Neural cell (in vitro differentiated cells): ENCODE data around the gene LRRC49. TPM values are rescaled to one million over a fixed set of nuclear protein-coding genes. Genes with fewer than 3 reads are reported as not detected.

Experiments used
- H2AFZ ChIP-seq: fragments of 200-600, 300-800 bp; sonication (generic), shearing (Covaris generic); 2 replicates; pipeline ENCODE4 v1.6.0; 2014; ENCODE audit warnings: low read depth, mild to moderate bottlenecking, antibody characterized with exemption, low read length, moderate library complexity
- H3F3A ChIP-seq: fragments of 200-600 bp; shearing (Covaris generic); 2 replicates; pipeline ENCODE4 v1.6.1; 2016; ENCODE audit warnings: mild to moderate bottlenecking, moderate library complexity, mixed read lengths, antibody characterized with exemption, low read length; ENCODE audit not compliant: insufficient read depth, poor library complexity, severe bottlenecking
- H3K27ac ChIP-seq: fragments of 200-600, 300-800 bp; sonication (generic), shearing (Covaris generic); 2 replicates; pipeline ENCODE4 v1.5.1; 2014; ENCODE audit warnings: mild to moderate bottlenecking, low read length, moderate library complexity
- H3K27me3 ChIP-seq: fragments of 300-800, 200-600 bp; sonication (generic), shearing (Covaris generic); 2 replicates; pipeline ENCODE4 v1.6.0; 2014; ENCODE audit warnings: mild to moderate bottlenecking, low read depth, low read length, moderate library complexity; ENCODE audit not compliant: insufficient read depth
- H3K36me3 ChIP-seq: fragments of 300-800, 200-600 bp; sonication (generic), shearing (Covaris generic); 2 replicates; pipeline ENCODE4 v1.5.1; 2014; ENCODE audit warnings: mild to moderate bottlenecking, antibody characterized with exemption, low read length, moderate library complexity; ENCODE audit not compliant: insufficient read depth
- H3K4me2 ChIP-seq: fragments of 300-800, 200-600 bp; sonication (generic), shearing (Covaris generic); 2 replicates; pipeline ENCODE4 v1.6.0; 2014; ENCODE audit warnings: mild to moderate bottlenecking, low read length
- H3K4me3 ChIP-seq: fragments of 300-800, 200-600 bp; sonication (generic), shearing (Covaris generic); 2 replicates; pipeline ENCODE4 v1.5.1; 2014; ENCODE audit warnings: mild to moderate bottlenecking, low read length, moderate library complexity
- H3K79me2 ChIP-seq: fragments of 200-600 bp; shearing (Covaris generic); replicated peaks from 2 replicates; pipeline ENCODE4 v1.6.0; 2014; ENCODE audit warnings: mild to moderate bottlenecking, low read length, moderate library complexity; ENCODE audit not compliant: insufficient read depth
- H3K9ac ChIP-seq: fragments of 300-800, 200-600 bp; sonication (generic), shearing (Covaris generic); 2 replicates; pipeline ENCODE4 v1.6.1; 2016; ENCODE audit warnings: mild to moderate bottlenecking, low read length, mixed read lengths
- H3K9me2 ChIP-seq: fragments of 200-600 bp; shearing (Covaris generic); 2 replicates; pipeline ENCODE4 v1.6.1; 2016; ENCODE audit warnings: mild to moderate bottlenecking, low read length, mixed read lengths; ENCODE audit not compliant: insufficient read depth
- H3K9me3 ChIP-seq: fragments of 200-600, 300-800 bp; sonication (generic), shearing (Covaris generic); 2 replicates; pipeline ENCODE4 v1.6.1; 2016; ENCODE audit warnings: mild to moderate bottlenecking, mixed run types, low read length, moderate library complexity, mixed read lengths
- H4K20me1 ChIP-seq: fragments of 200-600 bp; shearing (Covaris generic); 2 replicates; pipeline ENCODE4 v1.6.1; 2016; ENCODE audit warnings: mild to moderate bottlenecking, mixed run types; ENCODE audit not compliant: insufficient read depth
- CTCF ChIP-seq: fragments of 450-650 bp; IDR thresholded peaks from 2 replicates; pipeline ENCODE4 v1.5.1; 2014; ENCODE audit warnings: antibody characterized with exemption, mild to moderate bottlenecking, moderate library complexity; ENCODE audit not compliant: poor library complexity, severe bottlenecking
- EP300 ChIP-seq: fragments of 450-650 bp; conservative IDR thresholded peaks from 2 replicates; pipeline ENCODE4 v1.6.1; 2014; ENCODE audit warnings: antibody characterized with exemption, mild to moderate bottlenecking, moderate library complexity; ENCODE audit not compliant: poor library complexity, severe bottlenecking
- EZH2 ChIP-seq: fragments of 200-600, 300-800 bp; shearing (Covaris generic), sonication (generic); IDR thresholded peaks from 2 replicates; pipeline ENCODE4 v1.6.1; 2014; ENCODE audit warnings: antibody characterized with exemption, low read length, borderline replicate concordance, mild to moderate bottlenecking; ENCODE audit not compliant: insufficient read depth, poor library complexity, severe bottlenecking
- MXI1 ChIP-seq: fragments of 450-650 bp; conservative IDR thresholded peaks from 2 replicates; pipeline ENCODE4 v1.6.1; 2014; ENCODE audit warnings: antibody characterized with exemption, mild to moderate bottlenecking; ENCODE audit not compliant: poor library complexity, severe bottlenecking
- POLR2AphosphoS5 ChIP-seq: IDR thresholded peaks from 2 replicates; pipeline ENCODE4 v1.6.1; 2012
- RAD21 ChIP-seq: fragments of 450-650 bp; conservative IDR thresholded peaks from 2 replicates; pipeline ENCODE4 v1.6.1; 2014; ENCODE audit warnings: antibody characterized with exemption, mild to moderate bottlenecking, moderate library complexity
- REST ChIP-seq: IDR thresholded peaks from 2 replicates; pipeline ENCODE4 v1.6.1; 2012; ENCODE audit warnings: borderline replicate concordance
- SMC3 ChIP-seq: fragments of 450-650 bp; conservative IDR thresholded peaks from 2 replicates; pipeline ENCODE4 v1.6.1; 2014; ENCODE audit warnings: antibody characterized with exemption, mild to moderate bottlenecking, moderate library complexity; ENCODE audit not compliant: poor library complexity
- TAF1 ChIP-seq: IDR thresholded peaks from 2 replicates; pipeline ENCODE4 v1.6.1; 2012; ENCODE audit warnings: low read depth
- polyA plus RNA-seq: library from polyadenylated mRNA; depleted of rRNA; stranded (reverse); fragments of >200 nt; gene quantifications from 2 replicates; pipeline ENCODE4 v1.2.3, GENCODE V29; 2014

LRRC49 gene
- polyA plus RNA-seq, 1 donor from 2014 or later = 141 TPM

GRCh38 chr15:71085809-71086208, 193.2 kb downstream of the LRRC49 start:
- Histone ChIP-seq H3K4me3 (peak overlapping the region; percentile 8), H3K79me2 (no peaks in the 10 kb centered on the region), H4K20me1 (no peaks in the 10 kb centered on the region), H3K27ac (no peak overlapping the region), H3K9me3 (no peaks in the 10 kb centered on the region), H3K9me2 (no peaks in the 10 kb centered on the region), H3K27me3 (no peaks in the 10 kb centered on the region), H3K36me3 (no peaks in the 10 kb centered on the region), H3K9ac (no peak overlapping the region), H2AFZ (no peak overlapping the region), H3K4me2 (no peak overlapping the region), H3F3A (no peaks in the 10 kb centered on the region)
- TF ChIP-seq MXI1 (no peak), CTCF (no peak), RAD21 (no peak), REST (no peak), POLR2AphosphoS5 (no peak), EZH2 (no peak), SMC3 (no peak)

GRCh38 chr15:71088155-71088554, 195.5 kb downstream of the LRRC49 start:
- Histone ChIP-seq H3K27me3 (no peaks in the 10 kb centered on the region), H3K4me2 (no peak overlapping the region), H4K20me1 (no peaks in the 10 kb centered on the region), H3F3A (no peaks in the 10 kb centered on the region), H3K9ac (no peak overlapping the region), H2AFZ (no peak overlapping the region), H3K9me3 (no peaks in the 10 kb centered on the region), H3K79me2 (no peaks in the 10 kb centered on the region), H3K36me3 (no peaks in the 10 kb centered on the region), H3K27ac (no peak overlapping the region), H3K9me2 (no peaks in the 10 kb centered on the region), H3K4me3 (no peak overlapping the region)
- no peak for TF ChIP-seq REST
- no peak for TF ChIP-seq RAD21
- no peak for TF ChIP-seq EP300
- no peak for TF ChIP-seq CTCF
- no peak for TF ChIP-seq POLR2AphosphoS5
- TF ChIP-seq TAF1 = no peak
- TF ChIP-seq MXI1 = no peak
- TF ChIP-seq SMC3 = no peak
- no peak for TF ChIP-seq EZH2
